Measurements from ENCODE around the gene DTWD1. TPM values are rescaled to one million over a fixed set of nuclear protein-coding genes. Genes with fewer than 3 reads are reported as not detected.
"Not testable (repeated sequence)": the region's sequence is repeated elsewhere in the genome, so short reads cannot be mapped to it uniquely, and the experiment has no call there.

DTWD1 gene, protein sequence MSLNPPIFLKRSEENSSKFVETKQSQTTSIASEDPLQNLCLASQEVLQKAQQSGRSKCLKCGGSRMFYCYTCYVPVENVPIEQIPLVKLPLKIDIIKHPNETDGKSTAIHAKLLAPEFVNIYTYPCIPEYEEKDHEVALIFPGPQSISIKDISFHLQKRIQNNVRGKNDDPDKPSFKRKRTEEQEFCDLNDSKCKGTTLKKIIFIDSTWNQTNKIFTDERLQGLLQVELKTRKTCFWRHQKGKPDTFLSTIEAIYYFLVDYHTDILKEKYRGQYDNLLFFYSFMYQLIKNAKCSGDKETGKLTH
- 10 to 100 TPM; 16.2 to 36.0 (median 27.8) TPM for total RNA-seq

DNA sequence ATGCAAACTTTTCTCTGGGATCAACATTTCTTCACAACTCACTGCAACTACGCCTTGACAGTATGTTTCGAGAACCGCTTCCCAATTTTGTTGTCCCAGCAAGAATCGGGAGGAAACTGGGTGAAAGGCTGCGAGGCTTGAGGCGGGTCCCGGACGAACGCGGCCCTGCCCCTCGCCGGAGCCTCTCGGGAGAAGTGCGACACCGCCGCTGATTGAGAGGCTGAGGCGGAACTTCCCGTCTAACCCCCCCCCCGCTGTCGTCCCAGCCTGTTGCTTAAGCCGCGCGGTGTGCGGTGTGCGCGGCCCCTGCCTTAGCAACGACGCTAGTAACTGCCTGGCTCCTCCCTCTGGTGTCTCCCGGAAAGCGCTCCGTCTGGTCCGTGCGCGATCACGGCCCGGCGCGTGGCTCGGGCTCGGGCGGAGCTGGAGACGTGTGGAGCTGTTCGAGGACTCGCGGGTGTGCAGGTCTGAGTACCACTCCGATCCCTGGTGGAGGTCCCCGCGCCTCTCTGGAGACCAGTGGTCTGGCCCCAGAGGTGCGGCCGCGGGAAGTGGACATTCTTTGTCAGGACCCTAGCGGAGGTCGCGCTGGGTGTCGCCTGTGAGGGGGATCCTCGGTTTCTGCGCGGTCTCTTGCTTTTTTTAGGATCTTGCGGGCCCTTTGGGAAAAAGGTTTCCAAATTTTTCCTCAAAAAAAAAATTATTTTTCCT, at the start of gene DTWD1, which contains the start of gene FAM227B:
Gene DTWD1, plus strand, starts transcription at position 391 of the 711 bp plus-strand sequence. CDS start 4,120 bp downstream, outside the sequence.
Gene FAM227B, minus strand, starts transcription at position 161 of the 711 bp plus-strand sequence. CDS start 5,647 bp downstream, outside the sequence.
- peak; percentile 97 to 98 for DNase-seq
- peaks cover 4 to 6% of the 10 kb centered on the region in 2 donors for H3K36me3 ChIP-seq
- WGBS, 2 donors: 0 to 2% methylated on average over 31 to 44 of the region's 59 CpGs
- no peaks in the 10 kb centered on the region for H3K27me3 ChIP-seq
- intact Hi-C loops (cut with DNase I): no loop called here
- H3K4me1 ChIP-seq: peaks cover 0 to 21% of the 10 kb centered on the region in 2 donors
- H3K4me3 ChIP-seq (replicated peaks in 1 of 3): peak within 1 kb of the TSS; percentile 49 to 62 (median 61)
- H3K27ac ChIP-seq: peak within 1 kb of the TSS; percentile 84 to 94 (median 94)
- H3K9me3 ChIP-seq: no peaks in the 10 kb centered on the region
- peak; percentile 67 to 88 for TF ChIP-seq POLR2A (IDR thresholded peaks at IDR 0.05)
- TF ChIP-seq, protein P1, sequence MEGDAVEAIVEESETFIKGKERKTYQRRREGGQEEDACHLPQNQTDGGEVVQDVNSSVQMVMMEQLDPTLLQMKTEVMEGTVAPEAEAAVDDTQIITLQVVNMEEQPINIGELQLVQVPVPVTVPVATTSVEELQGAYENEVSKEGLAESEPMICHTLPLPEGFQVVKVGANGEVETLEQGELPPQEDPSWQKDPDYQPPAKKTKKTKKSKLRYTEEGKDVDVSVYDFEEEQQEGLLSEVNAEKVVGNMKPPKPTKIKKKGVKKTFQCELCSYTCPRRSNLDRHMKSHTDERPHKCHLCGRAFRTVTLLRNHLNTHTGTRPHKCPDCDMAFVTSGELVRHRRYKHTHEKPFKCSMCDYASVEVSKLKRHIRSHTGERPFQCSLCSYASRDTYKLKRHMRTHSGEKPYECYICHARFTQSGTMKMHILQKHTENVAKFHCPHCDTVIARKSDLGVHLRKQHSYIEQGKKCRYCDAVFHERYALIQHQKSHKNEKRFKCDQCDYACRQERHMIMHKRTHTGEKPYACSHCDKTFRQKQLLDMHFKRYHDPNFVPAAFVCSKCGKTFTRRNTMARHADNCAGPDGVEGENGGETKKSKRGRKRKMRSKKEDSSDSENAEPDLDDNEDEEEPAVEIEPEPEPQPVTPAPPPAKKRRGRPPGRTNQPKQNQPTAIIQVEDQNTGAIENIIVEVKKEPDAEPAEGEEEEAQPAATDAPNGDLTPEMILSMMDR (IDR thresholded peaks at IDR 0.05): peak in 2 of 6 experiments; percentile 17 to 28

DNA sequence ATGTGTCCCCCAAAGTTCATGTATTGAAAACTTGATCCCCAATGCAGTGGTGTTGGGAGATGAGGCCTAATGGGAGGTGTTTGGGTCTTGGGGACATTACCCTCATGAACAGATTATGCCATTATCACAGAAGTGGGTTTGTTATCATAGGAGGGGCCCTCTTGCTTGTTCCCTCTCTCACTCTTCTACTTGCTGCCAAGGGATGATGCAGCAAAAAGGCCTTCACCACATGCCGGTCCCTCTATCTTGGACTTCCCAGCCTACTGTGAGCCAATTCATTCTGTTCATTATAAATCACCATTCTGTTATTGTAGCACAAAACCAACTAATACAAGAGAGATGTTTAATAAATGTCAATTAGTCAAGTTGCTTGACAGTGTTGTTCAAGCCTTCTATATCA, 47.4 kb upstream of the DTWD1 start:
- no peak for TF ChIP-seq POLR2A (IDR thresholded peaks at IDR 0.05)
- TF ChIP-seq, protein P1 (IDR thresholded peaks at IDR 0.05): no peak
- intact Hi-C loops (cut with DNase I): no loop called here
- no peak for DNase-seq
- H3K9me3 ChIP-seq: no peaks in the 10 kb centered on the region
- H3K27me3 ChIP-seq: no peaks in the 10 kb centered on the region
- no peak overlapping the region for H3K4me3 ChIP-seq (replicated peaks in 1 of 3)
- 91 to 100% methylated on average over 1 of the region's 1 CpG for WGBS, 2 donors
- no peak overlapping the region for H3K27ac ChIP-seq
- H3K4me1 ChIP-seq: no peaks in the 10 kb centered on the region
- H3K36me3 ChIP-seq: no peaks in the 10 kb centered on the region

DNA sequence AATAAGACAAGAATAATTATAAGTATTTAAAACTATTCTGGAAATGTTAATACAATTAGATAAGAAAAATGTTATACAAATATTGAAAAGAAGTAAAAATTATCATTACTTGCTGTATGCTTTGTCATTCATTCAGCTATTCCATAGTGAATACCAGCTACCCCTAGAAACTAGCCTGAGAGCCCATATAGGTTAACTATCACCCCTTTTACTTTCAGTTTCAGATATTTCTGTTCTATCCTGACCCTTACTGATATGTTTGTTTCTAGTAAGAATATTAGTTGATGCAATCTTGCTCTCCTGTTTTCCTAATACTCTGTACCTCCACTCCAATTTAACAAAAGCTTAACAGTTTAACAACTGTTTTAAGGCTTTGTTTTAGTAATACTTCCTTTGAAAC, 31.8 kb upstream of the DTWD1 start:
- Histone ChIP-seq H3K27ac (no peak overlapping the region), H3K36me3 (no peaks in the 10 kb centered on the region), H3K27me3 (no peaks in the 10 kb centered on the region), H3K4me1 (no peaks in the 10 kb centered on the region), H3K4me3 (replicated peaks in 1 of 3) (no peak overlapping the region), H3K9me3 (no peaks in the 10 kb centered on the region)
- no peak for DNase-seq
- no peak for TF ChIP-seq POLR2A (IDR thresholded peaks at IDR 0.05)
- TF ChIP-seq, protein P1 (IDR thresholded peaks at IDR 0.05): no peak
- intact Hi-C loops (cut with DNase I): no loop called here

DNA sequence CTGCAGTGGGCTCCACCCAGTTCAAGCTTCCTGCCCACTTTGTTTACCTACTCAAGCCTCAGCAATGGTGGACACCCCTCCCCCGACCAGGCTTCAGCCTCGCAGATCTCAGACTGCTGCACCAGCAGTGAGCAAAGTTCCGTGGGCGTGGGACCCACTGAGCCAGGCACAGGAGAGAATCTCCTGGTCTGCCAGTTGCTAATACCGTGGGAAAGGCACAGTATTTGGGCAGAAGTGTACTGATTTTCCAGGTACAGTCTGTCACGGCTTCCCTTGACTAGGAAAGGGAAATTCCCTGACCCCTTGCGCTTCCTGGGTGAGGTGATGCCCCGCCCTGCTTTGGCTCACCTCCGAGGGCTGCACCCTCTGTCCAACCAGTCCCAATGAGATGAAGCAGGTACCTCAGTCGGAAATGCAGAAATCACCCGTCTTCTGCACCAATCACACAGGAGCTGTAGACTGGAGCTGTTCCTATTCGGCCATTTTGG, 28.0 kb upstream of the DTWD1 start:
- H3K4me1 ChIP-seq; intact Hi-C loops (cut with DNase I): not testable (repeated sequence)
- WGBS, 2 donors: 94 to 95% methylated on average over 11 of the region's 12 CpGs

DNA sequence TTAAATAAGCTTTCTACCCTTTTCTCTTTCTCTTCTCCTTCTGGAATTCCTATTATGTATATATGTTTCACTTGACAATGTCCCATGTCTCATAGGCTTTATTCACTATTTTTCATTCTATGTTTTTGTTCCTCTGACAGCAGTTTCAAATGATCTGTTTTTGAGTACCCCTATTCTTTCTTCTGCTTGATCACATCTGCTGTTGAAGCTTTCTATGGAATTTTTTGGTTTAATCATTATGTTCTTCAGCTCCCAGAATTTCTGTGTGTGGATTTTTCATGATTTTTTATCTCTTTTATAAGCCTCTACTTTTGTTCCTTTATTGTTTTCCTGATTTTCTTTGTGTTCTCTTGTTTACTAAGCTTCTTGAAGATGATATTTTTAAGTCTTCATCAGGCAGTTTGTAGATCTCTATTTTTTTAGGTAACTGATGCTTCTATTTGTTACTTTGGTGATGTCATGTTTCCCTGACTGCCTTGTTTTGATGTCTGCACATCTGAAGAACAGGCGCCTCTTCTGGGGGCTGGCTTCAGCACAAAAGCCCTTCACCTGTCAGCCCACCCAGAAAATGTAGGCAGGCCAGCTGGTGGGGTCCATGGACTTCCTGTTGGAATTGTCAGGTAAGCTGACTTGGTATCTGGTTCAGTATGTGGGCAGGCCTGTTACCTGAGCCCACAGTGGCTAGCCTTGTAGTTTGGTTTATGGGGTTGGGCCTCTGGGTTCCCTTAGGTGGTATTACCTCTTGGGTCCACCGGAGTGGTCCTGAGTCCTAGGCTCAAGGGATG, 16.0 kb upstream of the DTWD1 start:
- H3K27me3 ChIP-seq: no peaks in the 10 kb centered on the region
- no peaks in the 10 kb centered on the region for H3K9me3 ChIP-seq
- no peak overlapping the region for H3K27ac ChIP-seq
- H3K36me3 ChIP-seq: no peaks in the 10 kb centered on the region
- no peak overlapping the region for H3K4me3 ChIP-seq (replicated peaks in 1 of 3)
- intact Hi-C loops (cut with DNase I): no loop called here
- WGBS, 2 donors: 89 to 100% methylated on average over 1 to 2 of the region's 2 CpGs
- TF ChIP-seq, protein P1 (IDR thresholded peaks at IDR 0.05): no peak
- no peak for TF ChIP-seq POLR2A (IDR thresholded peaks at IDR 0.05)
- no peak for DNase-seq
- no peaks in the 10 kb centered on the region for H3K4me1 ChIP-seq

More for the DNA sequence above, 28.0 kb upstream of the DTWD1 start:
- H3K27me3 ChIP-seq; H3K4me3 ChIP-seq (replicated peaks in 1 of 3); DNase-seq; H3K9me3 ChIP-seq; H3K27ac ChIP-seq; H3K36me3 ChIP-seq: not testable (repeated sequence)

All from thyroid gland (tissue), 4 donors.